Calu3 (cell line): ENCODE measurements around the gene SLC6A16. TPM values are rescaled to one million over a fixed set of nuclear protein-coding genes. Genes with fewer than 3 reads are reported as not detected.

Experiments used
- BruUV-seq: library from RNA; stranded (reverse); fragments of 400-500 nt; replicated peaks from 2 replicates; lab custom pipeline; 2021; lab: Mats Ljungman, UMichigan
- CTCF ChIA-PET: fragments of 300-600 bp; sonication (Branson Sonifier 250); formaldehyde crosslinking; loops from one replicate; lab custom pipeline; 2022; ENCODE audit warnings: antibody characterized with exemption; lab: Charles Lee
- DNase-seq: peaks from one replicate; pipeline ENCODE4 v3.0.0; 2022
- H3K27ac Mint-ChIP-seq: one replicate; pipeline ENCODE4 v1.8.0; 2022; ENCODE audit warnings: mixed read lengths; ENCODE audit not compliant: unreplicated experiment
- H3K27me3 Mint-ChIP-seq: one replicate; pipeline ENCODE4 v1.8.0; 2022; ENCODE audit warnings: mixed read lengths; ENCODE audit not compliant: unreplicated experiment
- H3K36me3 Mint-ChIP-seq: one replicate; pipeline ENCODE4 v1.8.0; 2022; ENCODE audit warnings: mild to moderate bottlenecking, moderate library complexity, mixed read lengths; ENCODE audit not compliant: insufficient read depth, unreplicated experiment
- H3K4me1 Mint-ChIP-seq: one replicate; pipeline ENCODE4 v1.8.0; 2022; ENCODE audit warnings: mild to moderate bottlenecking, low read depth, mixed read lengths; ENCODE audit not compliant: unreplicated experiment
- H3K4me3 Mint-ChIP-seq: one replicate; pipeline ENCODE4 v1.8.0; 2022; ENCODE audit warnings: mild to moderate bottlenecking, low read depth, moderate library complexity, mixed read lengths; ENCODE audit not compliant: unreplicated experiment
- H3K9me3 Mint-ChIP-seq: one replicate; pipeline ENCODE4 v1.8.0; 2022; ENCODE audit warnings: low read depth, mixed read lengths; ENCODE audit not compliant: unreplicated experiment
- CTCF ChIP-seq: fragments of 200-600 bp; IDR thresholded peaks from one replicate; pipeline ENCODE4 v1.8.0; 2022; ENCODE audit warnings: antibody characterized with exemption; ENCODE audit not compliant: unreplicated experiment
- intact Hi-C: fragments of 100-400 bp; cut with micrococcal nuclease; formaldehyde crosslinking; loops from one replicate; pipeline ENCODE4 v1.10.0; 2022; ENCODE audit not compliant: unreplicated experiment
- total RNA-seq: library from RNA; stranded (reverse); gene quantifications from 2 replicates; pipeline ENCODE4 v1.2.3, GENCODE V29; 2022

SLC6A16 gene
- total RNA-seq, 1 experiment from 2014 or later, result not detected

GRCh38 chr19:49366110-49366509 is 41.1 kb upstream of the SLC6A16 start:
- TF ChIP-seq CTCF, result no peak
- Mint-ChIP-seq H3K9me3 (peaks cover 6% of the 10 kb centered on the region), H3K36me3 (peaks cover 3% of the 10 kb centered on the region), H3K4me3 (no peak overlapping the region), H3K4me1 (peaks cover 10% of the 10 kb centered on the region), H3K27ac (no peak overlapping the region), H3K27me3 (peaks cover 22% of the 10 kb centered on the region)
- intact Hi-C loops, result no loop called here
- CTCF ChIA-PET, result interaction anchor here (0.5 to 0.6 kb wide), 2 partner anchors 7 to 293 kb away, joined by 3 read pairs; no protein-coding TSS in a partner anchor
- BruUV-seq, result no TSS peak
- DNase-seq, result no peak

- no TSS peak for BruUV-seq
- H3K4me3 Mint-ChIP-seq, result no peak overlapping the region
- no peak for TF ChIP-seq CTCF
- CTCF ChIA-PET, result interaction anchor here (0.7 kb wide), 1 partner anchor 12 kb away, joined by 4 read pairs; no protein-coding TSS in a partner anchor
- H3K27ac Mint-ChIP-seq, result no peak overlapping the region
- H3K9me3 Mint-ChIP-seq, result peaks cover 3% of the 10 kb centered on the region
- H3K27me3 Mint-ChIP-seq, result peaks cover 3% of the 10 kb centered on the region
- DNase-seq, result no peak
- H3K4me1 Mint-ChIP-seq, result peaks cover 12% of the 10 kb centered on the region
- intact Hi-C loops, result no loop called here
- H3K36me3 Mint-ChIP-seq, result no peaks in the 10 kb centered on the region
Measured at GRCh38 chr19:49364083-49364737, 39.2 kb upstream of the SLC6A16 start.

- H3K27ac Mint-ChIP-seq, result no peak within 1 kb of the TSS
- no peaks in the 10 kb centered on the region for H3K36me3 Mint-ChIP-seq
- H3K27me3 Mint-ChIP-seq, result no peaks in the 10 kb centered on the region
- TF ChIP-seq CTCF, result no peak
- BruUV-seq, result no TSS peak
- H3K4me1 Mint-ChIP-seq, result peaks cover 12% of the 10 kb centered on the region
- no peak within 1 kb of the TSS for H3K4me3 Mint-ChIP-seq
- no peaks in the 10 kb centered on the region for H3K9me3 Mint-ChIP-seq
- peak; percentile 95 for DNase-seq
- intact Hi-C loops, result no loop called here
- CTCF ChIA-PET, result interaction anchor here (0.7 to 1.4 kb wide), 6 partner anchors 10 to 33 kb away, joined by 3 to 4 read pairs (median 4); no protein-coding TSS in a partner anchor
Measured at GRCh38 chr19:49363268-49364082, 38.5 kb upstream of the SLC6A16 start, which contains the start of gene DKKL1. DKKL1 (plus strand) TSS chr19:49363877; CDS start chr19:49363999, 122 bp downstream.

- H3K27ac Mint-ChIP-seq, result no peak overlapping the region
- no peaks in the 10 kb centered on the region for H3K27me3 Mint-ChIP-seq
- H3K4me3 Mint-ChIP-seq, result no peak overlapping the region
- TF ChIP-seq CTCF, result no peak
- H3K36me3 Mint-ChIP-seq, result no peaks in the 10 kb centered on the region
- CTCF ChIA-PET, result interaction anchor here (0.7 to 1.4 kb wide), 5 partner anchors 9 to 32 kb away, joined by 3 to 4 read pairs (median 3); no protein-coding TSS in a partner anchor
- intact Hi-C loops, result no loop called here
- no peak for DNase-seq
- no peaks in the 10 kb centered on the region for H3K9me3 Mint-ChIP-seq
- H3K4me1 Mint-ChIP-seq, result peaks cover 12% of the 10 kb centered on the region
- BruUV-seq, result no TSS peak
Measured at GRCh38 chr19:49362929-49363267, 37.9 kb upstream of the SLC6A16 start.
